ENCODE data around the gene VDR. TPM values are rescaled to one million over a fixed set of nuclear protein-coding genes. Genes with fewer than 3 reads are reported as not detected.

Gene VDR
- total and polyA plus RNA-seq, 8 donors, result 1.2 to 5.5 (median 2.0) TPM

DNA sequence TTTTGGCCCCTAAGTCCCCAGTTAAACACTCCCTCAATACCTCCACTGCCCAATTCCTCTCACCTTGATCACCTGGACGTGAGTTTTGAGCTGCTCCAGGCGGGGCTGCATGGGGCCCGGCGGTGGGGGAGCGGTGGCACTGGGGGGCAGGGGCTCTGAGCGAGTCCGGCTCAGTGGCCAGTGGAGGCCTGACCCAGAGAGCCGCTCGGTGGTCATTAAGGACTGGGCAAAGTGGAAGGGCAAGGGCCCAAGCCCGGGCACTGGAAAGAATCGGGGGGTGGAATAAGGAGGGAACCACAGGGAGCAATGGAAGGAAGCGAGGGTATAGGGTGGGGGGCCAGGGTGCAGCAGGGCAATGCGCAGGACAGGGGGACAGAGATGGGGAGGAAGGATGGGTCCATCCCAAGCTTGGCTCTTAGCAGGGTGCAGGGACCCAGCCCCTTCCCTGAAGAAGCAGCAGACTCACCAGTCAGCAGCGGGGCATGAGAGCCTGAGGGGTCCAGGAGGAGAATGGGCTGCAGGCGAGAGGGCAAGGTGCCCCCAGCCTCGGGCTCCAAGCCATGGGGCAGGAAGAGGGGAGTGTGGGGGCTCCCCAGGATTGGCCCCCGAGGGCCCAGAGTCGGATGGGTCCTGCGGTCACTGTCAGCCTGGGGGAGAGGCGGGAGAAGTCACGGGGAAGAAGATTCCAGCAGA is 109.5 kb downstream of the VDR start:
- H3K36me3 ChIP-seq, result peaks cover 0 to 5% (median 0%) of the 10 kb centered on the region in 3 donors
- intact Hi-C loops (cut with DNase I), result no loop called here

DNA sequence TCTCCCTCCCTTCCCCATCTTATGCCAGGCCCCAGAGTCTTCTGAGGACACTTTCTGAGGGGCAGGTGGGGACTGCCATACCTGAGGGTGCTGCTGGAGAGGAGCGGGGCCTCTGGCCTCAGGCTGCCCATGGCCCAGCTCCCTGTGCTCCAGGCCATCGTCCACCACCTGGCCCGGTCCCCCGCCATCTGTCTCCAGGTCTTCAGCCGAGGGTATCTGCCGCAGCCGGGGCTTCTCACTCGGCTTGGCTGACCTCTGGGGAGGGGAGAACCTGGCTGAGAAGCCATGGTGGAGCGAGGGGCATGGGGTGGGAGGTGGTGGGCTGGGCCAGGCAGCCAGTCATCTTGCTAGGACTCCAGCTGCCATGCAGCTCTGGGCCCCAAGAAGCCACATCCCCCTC is 110.1 kb downstream of the VDR start:
- no peak overlapping the region for H3K4me3 ChIP-seq
- TF ChIP-seq, protein P1, sequence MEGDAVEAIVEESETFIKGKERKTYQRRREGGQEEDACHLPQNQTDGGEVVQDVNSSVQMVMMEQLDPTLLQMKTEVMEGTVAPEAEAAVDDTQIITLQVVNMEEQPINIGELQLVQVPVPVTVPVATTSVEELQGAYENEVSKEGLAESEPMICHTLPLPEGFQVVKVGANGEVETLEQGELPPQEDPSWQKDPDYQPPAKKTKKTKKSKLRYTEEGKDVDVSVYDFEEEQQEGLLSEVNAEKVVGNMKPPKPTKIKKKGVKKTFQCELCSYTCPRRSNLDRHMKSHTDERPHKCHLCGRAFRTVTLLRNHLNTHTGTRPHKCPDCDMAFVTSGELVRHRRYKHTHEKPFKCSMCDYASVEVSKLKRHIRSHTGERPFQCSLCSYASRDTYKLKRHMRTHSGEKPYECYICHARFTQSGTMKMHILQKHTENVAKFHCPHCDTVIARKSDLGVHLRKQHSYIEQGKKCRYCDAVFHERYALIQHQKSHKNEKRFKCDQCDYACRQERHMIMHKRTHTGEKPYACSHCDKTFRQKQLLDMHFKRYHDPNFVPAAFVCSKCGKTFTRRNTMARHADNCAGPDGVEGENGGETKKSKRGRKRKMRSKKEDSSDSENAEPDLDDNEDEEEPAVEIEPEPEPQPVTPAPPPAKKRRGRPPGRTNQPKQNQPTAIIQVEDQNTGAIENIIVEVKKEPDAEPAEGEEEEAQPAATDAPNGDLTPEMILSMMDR (IDR thresholded peaks at IDR 0.05), result no peak
- H3K27ac ChIP-seq, result no peak overlapping the region
- peaks cover 0 to 7% (median 0%) of the 10 kb centered on the region in 3 donors for H3K36me3 ChIP-seq
- ATAC-seq, result no peak
- no peaks in the 10 kb centered on the region for H3K27me3 ChIP-seq
- peak in 1 of 6 donors; percentile 68 for DNase-seq
- no peak for FAIRE-seq
- intact Hi-C loops (cut with DNase I), result no loop called here
- H3K4me1 ChIP-seq, result no peaks in the 10 kb centered on the region
- 93 to 98% methylated on average over 9 of the region's 9 CpGs for WGBS, 2 donors
- no peaks in the 10 kb centered on the region for H3K9me3 ChIP-seq

More for the DNA sequence above, 109.5 kb downstream of the VDR start:
- 92 to 95% methylated on average over 21 of the region's 21 CpGs for WGBS, 2 donors
- H3K27me3 ChIP-seq, result no peaks in the 10 kb centered on the region
- no peak overlapping the region for H3K4me3 ChIP-seq
- H3K4me1 ChIP-seq, result no peaks in the 10 kb centered on the region
- FAIRE-seq (no peak), ATAC-seq (no peak), DNase-seq (peak in 1 of 6 donors; percentile 60)
- TF ChIP-seq, protein P1 (IDR thresholded peaks at IDR 0.05), result no peak
- H3K9me3 ChIP-seq, result no peaks in the 10 kb centered on the region
- no peak overlapping the region for H3K27ac ChIP-seq

DNA sequence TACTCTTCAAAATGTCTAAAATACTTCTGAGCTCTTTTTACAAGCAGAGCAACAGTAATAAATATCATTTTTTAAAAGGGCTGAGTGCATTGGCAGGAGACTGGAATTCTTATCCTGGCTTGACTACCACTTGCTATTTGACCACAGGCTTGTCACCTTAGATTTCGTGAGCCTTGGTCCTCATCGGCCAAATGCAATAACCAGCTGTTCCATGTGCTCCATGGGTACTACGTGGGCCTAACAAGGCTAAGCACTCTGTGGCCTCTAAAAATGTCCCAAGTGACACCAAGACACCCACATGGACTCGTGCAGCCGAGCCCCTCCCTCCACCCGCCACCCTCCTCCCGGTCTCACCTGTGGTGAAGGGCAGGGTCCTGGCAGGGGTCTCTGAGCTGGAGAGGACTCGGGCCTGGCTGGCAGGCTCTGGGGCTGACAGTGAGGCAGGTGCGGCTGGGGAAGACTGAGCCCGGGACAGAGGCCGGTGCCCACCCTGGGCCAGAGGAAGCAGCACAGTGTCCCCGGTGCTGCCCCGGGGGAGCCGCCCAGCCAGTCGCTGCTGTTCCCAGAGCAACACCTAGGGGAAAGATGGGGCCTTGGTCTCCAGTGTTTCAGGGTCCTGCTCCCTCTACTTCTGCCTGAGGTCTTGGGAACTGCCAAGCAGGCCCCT is 111.6 kb downstream of the VDR start:
- 89 to 91% methylated on average over 15 of the region's 15 CpGs for WGBS, 2 donors
- Histone ChIP-seq H3K27me3 (no peaks in the 10 kb centered on the region), H3K9me3 (no peaks in the 10 kb centered on the region), H3K36me3 (peaks cover 0 to 23% (median 7%) of the 10 kb centered on the region in 3 donors), H3K27ac (no peak overlapping the region), H3K4me1 (no peaks in the 10 kb centered on the region), H3K4me3 (no peak overlapping the region)
- intact Hi-C loops (cut with DNase I), result no loop called here
- DNase-seq (peak in 1 of 6 donors; percentile 53), ATAC-seq (no peak), FAIRE-seq (no peak)
- TF ChIP-seq, protein P1 (IDR thresholded peaks at IDR 0.05), result no peak

DNA sequence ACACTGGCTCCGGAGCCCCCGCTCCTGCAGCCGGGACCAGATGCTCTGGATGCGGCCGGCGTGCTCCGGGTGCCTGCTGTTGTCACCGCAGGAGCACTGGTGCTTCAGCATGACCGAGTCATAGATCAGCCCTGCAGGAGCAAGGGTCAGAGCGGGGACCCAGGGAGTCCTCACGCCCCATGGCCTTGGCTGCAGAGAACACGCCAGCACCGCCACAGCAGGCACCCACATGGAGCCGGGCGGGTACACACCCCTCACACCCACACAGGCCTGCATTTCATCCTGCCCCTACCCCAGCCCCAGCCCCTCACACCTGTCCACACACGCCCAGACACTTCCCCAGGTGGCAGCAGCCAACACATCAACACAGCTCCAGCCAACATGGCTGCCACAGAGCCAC is 112.9 kb downstream of the VDR start:
- peaks cover 0 to 30% (median 7%) of the 10 kb centered on the region in 3 donors for H3K36me3 ChIP-seq
- no peaks in the 10 kb centered on the region for H3K9me3 ChIP-seq
- intact Hi-C loops (cut with DNase I), result no loop called here
- ATAC-seq (no peak), DNase-seq (no peak), FAIRE-seq (no peak)
- no peak overlapping the region for H3K4me3 ChIP-seq
- H3K27me3 ChIP-seq, result no peaks in the 10 kb centered on the region
- H3K27ac ChIP-seq, result no peak overlapping the region
- WGBS, 2 donors, result 92 to 94% methylated on average over 16 of the region's 16 CpGs
- TF ChIP-seq, protein P1 (IDR thresholded peaks at IDR 0.05), result no peak
- no peaks in the 10 kb centered on the region for H3K4me1 ChIP-seq

Other genes starting within 250 kb of the VDR start
- 10 to 100 TPM in 2 of 6 donors, 1 to 10 TPM in 4; 6.0 to 12.1 (median 9.2) TPM for gene RPAP3, start 199.0 kb downstream of the VDR start, total RNA-seq
- 1 to 10 TPM; 3.3 to 8.8 TPM for gene RPAP3, start 199.0 kb downstream of the VDR start, polyA plus RNA-seq
- gene ENDOU, start 179.5 kb downstream of the VDR start, total RNA-seq, result under 1 TPM in 1 of 6 donors, not detected in 5; 0.20 TPM
- under 1 TPM; 0.11 to 0.23 TPM for gene ENDOU, start 179.5 kb downstream of the VDR start, polyA plus RNA-seq
- 1 to 10 TPM; 2.5 to 6.7 (median 5.0) TPM for gene RAPGEF3, start 146.1 kb downstream of the VDR start, total RNA-seq
- 10 to 100 TPM; 51.4 to 54.4 TPM for gene RAPGEF3, start 146.1 kb downstream of the VDR start, polyA plus RNA-seq
- 10 to 100 TPM; 12.2 to 17.2 (median 13.9) TPM for gene SLC48A1, start 131.8 kb downstream of the VDR start, total RNA-seq
- gene SLC48A1, start 131.8 kb downstream of the VDR start, polyA plus RNA-seq, result 10 to 100 TPM; 12.4 to 14.2 TPM
- 10 to 100 TPM; 17.9 to 45.5 (median 20.1) TPM for gene HDAC7, start 85.1 kb downstream of the VDR start, total RNA-seq
- 10 to 100 TPM; 36.6 to 48.1 TPM for gene HDAC7, start 85.1 kb downstream of the VDR start, polyA plus RNA-seq
- gene TMEM106C, start 58.6 kb upstream of the VDR start, total RNA-seq, result 10 to 100 TPM; 25.6 to 42.1 (median 31.7) TPM
- gene TMEM106C, start 58.6 kb upstream of the VDR start, polyA plus RNA-seq, result 10 to 100 TPM; 24.7 to 44.7 TPM
- gene COL2A1, start 99.5 kb upstream of the VDR start, total RNA-seq, result under 1 TPM in 1 of 6 donors, not detected in 5; 0.06 TPM
- under 1 TPM; 0.04 to 0.12 TPM for gene COL2A1, start 99.5 kb upstream of the VDR start, polyA plus RNA-seq
- 1 to 10 TPM; 6.8 to 8.9 (median 7.4) TPM for gene SENP1, start 201.1 kb upstream of the VDR start, total RNA-seq
- 1 to 10 TPM; 1.9 to 3.4 TPM for gene SENP1, start 201.1 kb upstream of the VDR start, polyA plus RNA-seq
- 10 to 100 TPM in 4 of 6 donors, 1 to 10 TPM in 2; 7.0 to 23.1 (median 11.3) TPM for gene PFKM, start 214.4 kb upstream of the VDR start, total RNA-seq
- 10 to 100 TPM in 1 of 2 donors, 1 to 10 TPM in 1; 9.9 to 27.5 TPM for gene PFKM, start 214.4 kb upstream of the VDR start, polyA plus RNA-seq

Data from pancreas (tissue), 10 donors.